SU-DHL-6 (cell line): ENCODE results near the gene FBXW8.

Source experiments
- H2AFZ ChIP-seq: fragments of 200-600 bp; sonication (generic); 2 replicates; pipeline ENCODE4 v1.6.1; 2014; ENCODE audit warnings: low read depth, mild to moderate bottlenecking, moderate library complexity, mixed read lengths, antibody characterized with exemption, low read length; ENCODE audit not compliant: severe bottlenecking
- H3F3A ChIP-seq: fragments of 200-600 bp; shearing (Covaris generic); 2 replicates; pipeline ENCODE4 v1.6.0; 2016; ENCODE audit warnings: antibody characterized with exemption, mild to moderate bottlenecking; ENCODE audit not compliant: insufficient read depth
- H3K27ac ChIP-seq: fragments of 200-600 bp; sonication (generic); 2 replicates; pipeline ENCODE4 v1.5.1; 2016; ENCODE audit warnings: low read depth, mild to moderate bottlenecking, low read length, moderate library complexity, mixed read lengths
- H3K27me3 ChIP-seq: fragments of 200-600 bp; sonication (generic), shearing (Covaris generic); 2 replicates; pipeline ENCODE4 v1.6.0; 2014; ENCODE audit warnings: mild to moderate bottlenecking, low read length
- H3K36me3 ChIP-seq: fragments of 200-600 bp; sonication (generic); 2 replicates; pipeline ENCODE4 v1.6.1; 2014; ENCODE audit warnings: mild to moderate bottlenecking, low read length, mixed read lengths
- H3K4me2 ChIP-seq: fragments of 300-600, 200-600 bp; shearing (Covaris generic), sonication (generic); 2 replicates; pipeline ENCODE4 v1.6.0; 2014; ENCODE audit warnings: low read length, low read depth, mild to moderate bottlenecking; ENCODE audit not compliant: poor library complexity, severe bottlenecking
- H3K4me3 ChIP-seq: fragments of 200-600 bp; sonication (generic); 2 replicates; pipeline ENCODE4 v1.5.1; 2014; ENCODE audit warnings: antibody characterized with exemption, low read length, mild to moderate bottlenecking, mixed read lengths; ENCODE audit not compliant: insufficient read depth, poor library complexity, severe bottlenecking
- H3K79me2 ChIP-seq: fragments of 200-600 bp; sonication (generic); 2 replicates; pipeline ENCODE4 v1.6.1; 2014; ENCODE audit warnings: mild to moderate bottlenecking, low read length, moderate library complexity; ENCODE audit not compliant: insufficient read depth
- H3K9ac ChIP-seq: fragments of 200-600 bp; sonication (generic); 2 replicates; pipeline ENCODE4 v1.7.0; 2014; ENCODE audit warnings: mild to moderate bottlenecking, low read length
- H3K9me2 ChIP-seq: fragments of 200-600 bp; sonication (generic); replicated peaks from 2 replicates; pipeline ENCODE4 v1.6.1; 2014; ENCODE audit warnings: low read length; ENCODE audit not compliant: insufficient read depth
- H3K9me3 ChIP-seq: fragments of 200-600 bp; sonication (generic); 2 replicates; pipeline ENCODE4 v1.6.1; 2014; ENCODE audit warnings: low read length, mixed read lengths; ENCODE audit not compliant: insufficient read depth
- H4K20me1 ChIP-seq: fragments of 200-600 bp; sonication (generic); 2 replicates; pipeline ENCODE4 v1.6.1; 2014; ENCODE audit warnings: low read depth, mild to moderate bottlenecking, antibody characterized with exemption, low read length, moderate library complexity, mixed read lengths
- EZH2phosphoT487 ChIP-seq: fragments of 200-600 bp; sonication (generic), shearing (Covaris generic); conservative IDR thresholded peaks from 2 replicates; pipeline ENCODE4 v1.6.1; 2018; ENCODE audit warnings: mild to moderate bottlenecking, antibody characterized with exemption, low read length, moderate library complexity, mixed read lengths
- TF ChIP-seq, protein P1 (sequence below): fragments of 200-600 bp; sonication (generic); IDR thresholded peaks from one replicate; pipeline ENCODE4 v1.5.1; 2017; ENCODE audit warnings: antibody characterized with exemption, mild to moderate bottlenecking, low read length, moderate library complexity; ENCODE audit not compliant: insufficient read depth, poor library complexity, severe bottlenecking

FBXW8 gene

DNA sequence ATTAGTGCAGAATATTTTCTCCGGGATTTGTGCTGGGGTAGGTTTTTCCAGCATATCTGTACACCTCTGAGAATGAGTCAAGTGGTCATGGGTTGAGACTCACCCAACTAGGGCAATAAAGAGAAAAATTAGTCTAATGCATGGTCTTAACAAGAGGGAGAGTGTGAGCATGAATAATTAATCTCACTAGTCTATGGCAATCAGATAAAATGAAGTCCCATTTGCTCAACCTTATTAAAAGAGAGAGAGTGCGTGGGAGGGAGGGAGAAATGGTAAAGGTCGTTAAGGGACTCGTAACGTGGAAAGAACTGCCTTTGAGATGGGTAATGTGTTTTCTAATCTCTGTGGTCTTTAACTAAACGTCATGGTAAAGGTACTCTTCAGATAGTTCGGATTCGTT is 96.8 kb downstream of the FBXW8 start:
- H3K9me3 ChIP-seq, result no peaks in the 10 kb centered on the region
- no peaks in the 10 kb centered on the region for H3K9me2 ChIP-seq
- H3K27ac ChIP-seq, result no peak overlapping the region
- H3K9ac ChIP-seq, result no peak overlapping the region
- H3K27me3 ChIP-seq, result no peaks in the 10 kb centered on the region
- H2AFZ ChIP-seq, result no peak overlapping the region
- H3K36me3 ChIP-seq, result peaks cover 14% of the 10 kb centered on the region; the same call in 1 of the 2 replicates
- H3F3A ChIP-seq, result no peaks in the 10 kb centered on the region
- no peak overlapping the region for H3K4me2 ChIP-seq
- H3K4me3 ChIP-seq, result no peak overlapping the region
- no peaks in the 10 kb centered on the region for H3K79me2 ChIP-seq
- no peak for TF ChIP-seq EZH2phosphoT487
- TF ChIP-seq, protein P1, sequence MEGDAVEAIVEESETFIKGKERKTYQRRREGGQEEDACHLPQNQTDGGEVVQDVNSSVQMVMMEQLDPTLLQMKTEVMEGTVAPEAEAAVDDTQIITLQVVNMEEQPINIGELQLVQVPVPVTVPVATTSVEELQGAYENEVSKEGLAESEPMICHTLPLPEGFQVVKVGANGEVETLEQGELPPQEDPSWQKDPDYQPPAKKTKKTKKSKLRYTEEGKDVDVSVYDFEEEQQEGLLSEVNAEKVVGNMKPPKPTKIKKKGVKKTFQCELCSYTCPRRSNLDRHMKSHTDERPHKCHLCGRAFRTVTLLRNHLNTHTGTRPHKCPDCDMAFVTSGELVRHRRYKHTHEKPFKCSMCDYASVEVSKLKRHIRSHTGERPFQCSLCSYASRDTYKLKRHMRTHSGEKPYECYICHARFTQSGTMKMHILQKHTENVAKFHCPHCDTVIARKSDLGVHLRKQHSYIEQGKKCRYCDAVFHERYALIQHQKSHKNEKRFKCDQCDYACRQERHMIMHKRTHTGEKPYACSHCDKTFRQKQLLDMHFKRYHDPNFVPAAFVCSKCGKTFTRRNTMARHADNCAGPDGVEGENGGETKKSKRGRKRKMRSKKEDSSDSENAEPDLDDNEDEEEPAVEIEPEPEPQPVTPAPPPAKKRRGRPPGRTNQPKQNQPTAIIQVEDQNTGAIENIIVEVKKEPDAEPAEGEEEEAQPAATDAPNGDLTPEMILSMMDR, result no peak
- no peaks in the 10 kb centered on the region for H4K20me1 ChIP-seq

DNA sequence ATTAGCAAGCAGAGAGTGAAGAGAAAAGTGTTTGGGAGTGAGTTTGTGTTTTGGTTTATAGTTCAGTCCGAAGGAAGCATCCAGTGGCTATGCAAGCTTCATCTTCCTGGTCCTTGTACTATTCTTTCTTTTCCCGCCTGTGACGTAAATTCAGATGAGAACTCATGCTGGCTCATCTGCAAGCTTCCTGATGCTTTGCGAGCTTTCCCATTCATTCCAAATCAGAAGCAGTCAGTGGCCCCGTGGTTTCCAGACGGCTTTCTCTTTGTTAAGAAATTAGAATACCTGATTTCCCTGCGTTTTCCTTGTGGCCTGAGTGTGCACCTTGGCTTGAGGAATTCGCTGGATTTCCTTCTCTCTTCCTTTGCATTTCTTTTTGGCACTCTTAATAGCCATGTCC is 99.0 kb downstream of the FBXW8 start:
- Histone ChIP-seq H3K27ac (no peak overlapping the region), H3K9me2 (no peaks in the 10 kb centered on the region), H3K9ac (no peak overlapping the region), H2AFZ (no peak overlapping the region), H3F3A (no peaks in the 10 kb centered on the region), H3K36me3 (peaks cover 14% of the 10 kb centered on the region; the same call in 1 of the 2 replicates), H3K9me3 (no peaks in the 10 kb centered on the region), H3K27me3 (no peaks in the 10 kb centered on the region), H3K79me2 (no peaks in the 10 kb centered on the region), H3K4me2 (no peak overlapping the region), H3K4me3 (no peak overlapping the region), H4K20me1 (no peaks in the 10 kb centered on the region)
- no peak for TF ChIP-seq EZH2phosphoT487
- TF ChIP-seq, protein P1, result no peak

DNA sequence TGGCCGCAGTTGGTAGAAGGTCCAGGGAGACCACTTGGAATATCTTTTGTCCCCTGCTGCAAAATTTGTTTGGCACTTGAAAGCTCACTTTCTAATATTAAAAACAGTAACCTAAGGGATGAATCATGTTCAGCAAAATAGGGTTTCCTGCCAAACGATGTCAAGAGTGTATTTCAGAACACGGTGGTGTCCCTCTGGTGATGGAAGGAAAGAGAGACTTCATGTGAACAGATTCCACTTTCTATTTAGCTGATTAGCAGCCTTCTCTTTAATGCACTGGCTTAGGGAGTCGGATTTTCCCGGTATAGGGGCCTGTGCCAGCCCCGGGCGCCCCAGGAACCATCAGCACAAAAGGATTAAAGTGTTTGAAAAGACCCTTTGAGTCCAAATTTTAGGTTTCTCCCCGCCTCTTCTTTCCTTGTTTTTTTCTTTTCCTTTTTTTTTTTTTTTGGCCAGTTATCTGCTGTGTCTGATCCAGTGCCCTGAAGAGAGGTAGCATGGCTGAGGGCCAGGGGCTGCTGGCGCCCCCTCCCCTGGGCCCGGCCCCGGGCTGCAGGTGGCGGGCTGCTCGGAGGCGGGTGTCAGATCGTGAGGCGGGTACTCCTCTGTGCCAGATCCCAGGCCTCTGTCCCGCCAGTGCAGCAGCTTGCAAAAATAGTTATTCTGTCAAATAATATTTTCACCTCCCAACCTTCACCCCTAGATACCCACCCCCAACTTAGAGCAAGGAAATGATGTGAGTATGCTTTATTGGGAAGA is 100.1 kb downstream of the FBXW8 start:
- Histone ChIP-seq H3K9ac (no peak overlapping the region), H3K36me3 (peaks cover 21% of the 10 kb centered on the region), H3K9me3 (no peaks in the 10 kb centered on the region), H3K4me3 (no peak overlapping the region), H2AFZ (no peak overlapping the region), H3K27ac (no peak overlapping the region), H3F3A (no peaks in the 10 kb centered on the region), H3K27me3 (no peaks in the 10 kb centered on the region), H3K4me2 (no peak overlapping the region), H3K9me2 (no peaks in the 10 kb centered on the region), H4K20me1 (no peaks in the 10 kb centered on the region), H3K79me2 (no peaks in the 10 kb centered on the region)
- no peak for TF ChIP-seq EZH2phosphoT487
- TF ChIP-seq, protein P1, result no peak
